Measurements from ENCODE around the gene PCNP. TPM values are rescaled to one million over a fixed set of nuclear protein-coding genes. Genes with fewer than 3 reads are reported as not detected.

Gene PCNP
- total and polyA plus RNA-seq, 2 donors (not counting 1 experiment from before 2014, with no cell fraction given), result 39.1 to 156 TPM

- no peaks in the 10 kb centered on the region for H3K79me2 ChIP-seq (ENCODE audit: control insufficient read depth, insufficient read depth, low read length)
- DNase-seq (no peak), ATAC-seq (ENCODE audit: low read depth) (no peak)
- no peak overlapping the region for H3K9ac ChIP-seq (ENCODE audit: low read length)
- H3K4me1 ChIP-seq (ENCODE audit: control insufficient read depth in 2 of 2, insufficient read depth in 2 of 2, low read length in 2 of 2), result peaks cover 3 to 9% of the 10 kb centered on the region in 2 donors
- no peak overlapping the region for H3K27ac Mint-ChIP-seq
- H3K27ac ChIP-seq (ENCODE audit: low read length in 2 of 2), result no peak overlapping the region
- H3K4me3 ChIP-seq (ENCODE audit: control extremely low read depth in 1 of 5, extremely low read depth in 1 of 5, insufficient read depth in 1 of 5, low read depth in 2 of 5, low read length in 4 of 5), result no peak overlapping the region
- H3K4me2 ChIP-seq (replicated peaks; ENCODE audit: low read depth, low read length, poor library complexity, severe bottlenecking), result no peak overlapping the region
- no peak overlapping the region for H3K4me3 Mint-ChIP-seq
- H3K4me1 Mint-ChIP-seq, result peaks cover 11% of the 10 kb centered on the region
- intact Hi-C loops (cut with micrococcal nuclease), result no loop called here
- POLR2A ChIA-PET, result no interaction called here
- H3K27me3 Mint-ChIP-seq, result no peaks in the 10 kb centered on the region
- no peaks in the 10 kb centered on the region for H4K20me1 ChIP-seq (ENCODE audit: control insufficient read depth, insufficient read depth, low read length, poor library complexity, severe bottlenecking)
- CTCF ChIA-PET, result no interaction called here
- no peaks in the 10 kb centered on the region for H3K36me3 ChIP-seq (replicated peaks in 1 of 2; ENCODE audit: control extremely low read depth in 1 of 2, control insufficient read depth in 1 of 2, extremely low read depth in 1 of 2, insufficient read depth in 2 of 2, low read length in 1 of 2)
- TF ChIP-seq EZH2 (IDR thresholded peaks at IDR 0.05; ENCODE audit: borderline replicate concordance, insufficient read depth, low read depth, low read length, poor library complexity, severe bottlenecking), result no peak
- no peak for TF ChIP-seq CTCF (IDR thresholded peaks at IDR 0.05)
- no peak overlapping the region for H2AFZ ChIP-seq (ENCODE audit: insufficient read depth, low read depth, low read length, poor library complexity, severe bottlenecking)
- H3K27me3 ChIP-seq (replicated peaks in 1 of 4; ENCODE audit: control extremely low read depth in 1 of 4, control insufficient read depth in 3 of 4, insufficient read depth in 4 of 4, low read length in 3 of 4), result no peaks in the 10 kb centered on the region
- WGBS (ENCODE audit: insufficient coverage), result 94% methylated on average over 4 of the region's 6 CpGs
- peaks cover 4% of the 10 kb centered on the region for H3K9me3 Mint-ChIP-seq (ENCODE audit: insufficient read depth)
- H3K9me3 ChIP-seq (ENCODE audit: control extremely low read depth in 1 of 3, control insufficient read depth in 2 of 3, insufficient read depth in 1 of 3, low read length in 2 of 3), result peaks cover 0 to 4% (median 0%) of the 10 kb centered on the region in 3 donors
Measured at GRCh38 chr3:101615525-101615924, 41.5 kb downstream of the PCNP start.

GRCh38 chr3:101617478-101617877, 43.5 kb downstream of the PCNP start:
- H3K27ac ChIP-seq (ENCODE audit: low read length in 2 of 2), result no peak overlapping the region
- Mint-ChIP-seq H3K9me3 (ENCODE audit: insufficient read depth) (peaks cover 4% of the 10 kb centered on the region), H3K27ac (no peak overlapping the region), H3K27me3 (no peaks in the 10 kb centered on the region), H3K4me1 (peaks cover 8% of the 10 kb centered on the region), H3K4me3 (no peak overlapping the region)
- H3K4me2 ChIP-seq (replicated peaks; ENCODE audit: low read depth, low read length, poor library complexity, severe bottlenecking), result no peak overlapping the region
- no peak overlapping the region for H2AFZ ChIP-seq (ENCODE audit: insufficient read depth, low read depth, low read length, poor library complexity, severe bottlenecking)
- H3K27me3 ChIP-seq (replicated peaks in 1 of 4; ENCODE audit: control extremely low read depth in 1 of 4, control insufficient read depth in 3 of 4, insufficient read depth in 4 of 4, low read length in 3 of 4), result no peaks in the 10 kb centered on the region
- H3K9me3 ChIP-seq (ENCODE audit: control extremely low read depth in 1 of 3, control insufficient read depth in 2 of 3, insufficient read depth in 1 of 3, low read length in 2 of 3), result peaks cover 0 to 4% (median 0%) of the 10 kb centered on the region in 3 donors
- H3K4me1 ChIP-seq (ENCODE audit: control insufficient read depth in 2 of 2, insufficient read depth in 2 of 2, low read length in 2 of 2), result peaks cover 3 to 9% of the 10 kb centered on the region in 2 donors
- H4K20me1 ChIP-seq (ENCODE audit: control insufficient read depth, insufficient read depth, low read length, poor library complexity, severe bottlenecking), result no peaks in the 10 kb centered on the region
- no peak for TF ChIP-seq EZH2 (IDR thresholded peaks at IDR 0.05; ENCODE audit: borderline replicate concordance, insufficient read depth, low read depth, low read length, poor library complexity, severe bottlenecking)
- no peak for TF ChIP-seq CTCF (IDR thresholded peaks at IDR 0.05)
- H3K4me3 ChIP-seq (ENCODE audit: control extremely low read depth in 1 of 5, extremely low read depth in 1 of 5, insufficient read depth in 1 of 5, low read depth in 2 of 5, low read length in 4 of 5), result no peak overlapping the region
- intact Hi-C loops (cut with micrococcal nuclease), result no loop called here
- ChIA-PET POLR2A (no interaction called here), CTCF (no interaction called here)
- ATAC-seq (ENCODE audit: low read depth) (no peak), DNase-seq (no peak)
- 100% methylated on average over 5 of the region's 7 CpGs for WGBS (ENCODE audit: insufficient coverage)
- H3K79me2 ChIP-seq (ENCODE audit: control insufficient read depth, insufficient read depth, low read length), result no peaks in the 10 kb centered on the region
- no peaks in the 10 kb centered on the region for H3K36me3 ChIP-seq (replicated peaks in 1 of 2; ENCODE audit: control extremely low read depth in 1 of 2, control insufficient read depth in 1 of 2, extremely low read depth in 1 of 2, insufficient read depth in 2 of 2, low read length in 1 of 2)
- no peak overlapping the region for H3K9ac ChIP-seq (ENCODE audit: low read length)
